HG03520 (cell line): ENCODE results near the gene PLK3.
"Not testable (repeated sequence)": the region's sequence is repeated elsewhere in the genome, so short reads cannot be mapped to it uniquely, and the experiment has no call there.

Experiments
- ATAC-seq: cut with Tn5 transposase; IDR thresholded peaks from one replicate; pipeline ENCODE4 v1.9.1; 2021; ENCODE audit warnings: mild to moderate bottlenecking, moderate library complexity; ENCODE audit not compliant: unreplicated experiment

The PLK3 gene

GRCh38 chr1:44827197-44828002 is 27.2 kb downstream of the PLK3 start:
- ATAC-seq: no peak

GRCh38 chr1:44828003-44828651 is 27.9 kb downstream of the PLK3 start:
- ATAC-seq: no peak

GRCh38 chr1:44828841-44829440 is 28.8 kb downstream of the PLK3 start:
- ATAC-seq: no peak

- no peak for ATAC-seq
These were observed 29.6 kb downstream of the PLK3 start for GRCh38 chr1:44829506-44830384.

GRCh38 chr1:44830900-44831304 is 30.7 kb downstream of the PLK3 start:
- ATAC-seq: no peak

GRCh38 chr1:44831516-44831915 is 31.3 kb downstream of the PLK3 start:
- no peak for ATAC-seq

GRCh38 chr1:44832056-44832705 is 32.0 kb downstream of the PLK3 start:
- ATAC-seq: no peak

- ATAC-seq: no peak
These were observed 34.2 kb downstream of the PLK3 start for GRCh38 chr1:44834328-44834727.

- ATAC-seq: no peak
These were observed 35.8 kb downstream of the PLK3 start for GRCh38 chr1:44835738-44836675.

GRCh38 chr1:44838294-44838693 is 38.1 kb downstream of the PLK3 start:
- not testable (repeated sequence) for ATAC-seq

- ATAC-seq: no peak
These were observed 39.4 kb downstream of the PLK3 start for GRCh38 chr1:44839576-44839975.

GRCh38 chr1:44842486-44842861 is 42.3 kb downstream of the PLK3 start:
- no peak for ATAC-seq

GRCh38 chr1:44842862-44843655 is 42.9 kb downstream of the PLK3 start, which contains the start of gene PTCH2:
PTCH2 (minus strand) TSS chr1:44843253; CDS start chr1:44842932, 321 bp downstream.
- ATAC-seq: no peak

- ATAC-seq: no peak
These were observed 46.8 kb downstream of the PLK3 start for GRCh38 chr1:44846985-44847384.

- no peak for ATAC-seq
These were observed 47.7 kb downstream of the PLK3 start for GRCh38 chr1:44847845-44848244.

- no peak for ATAC-seq
These were observed 48.4 kb downstream of the PLK3 start for GRCh38 chr1:44848456-44849181.

- ATAC-seq: no peak
These were observed 49.5 kb downstream of the PLK3 start for GRCh38 chr1:44849575-44850132.

GRCh38 chr1:44851308-44851707 is 51.1 kb downstream of the PLK3 start:
- ATAC-seq: no peak
